C4-2B (cell line): ENCODE data around the gene MYO1E.

ENCODE experiments used
- ZFX ChIP-seq: fragments of 450-650 bp; IDR thresholded peaks from 2 replicates; pipeline ENCODE4 v1.6.1; 2017
- TF ChIP-seq, protein P1 (sequence below): fragments of 450-650 bp; conservative IDR thresholded peaks from 2 replicates; pipeline ENCODE4 v1.5.1; 2017; ENCODE audit warnings: mild to moderate bottlenecking

DNA sequence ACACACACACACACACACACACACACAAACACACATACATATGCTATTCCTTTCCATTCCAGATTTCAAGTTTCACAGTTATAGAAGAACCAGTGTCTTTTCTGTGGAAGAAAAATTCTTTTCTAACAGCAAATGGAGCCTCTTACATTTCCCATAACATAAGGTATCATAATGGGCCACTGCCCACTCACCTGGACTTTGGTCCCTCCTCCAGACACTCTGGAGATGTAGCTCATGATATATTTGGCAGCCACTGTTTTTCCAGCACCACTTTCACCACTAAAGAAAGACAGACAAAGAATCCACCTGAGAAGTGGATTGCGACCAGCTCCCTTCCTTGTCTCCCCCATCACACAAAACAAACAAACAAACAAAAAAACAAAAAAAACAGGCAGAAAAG lies 136.3 kb downstream of the MYO1E start:
- TF ChIP-seq, protein P1, sequence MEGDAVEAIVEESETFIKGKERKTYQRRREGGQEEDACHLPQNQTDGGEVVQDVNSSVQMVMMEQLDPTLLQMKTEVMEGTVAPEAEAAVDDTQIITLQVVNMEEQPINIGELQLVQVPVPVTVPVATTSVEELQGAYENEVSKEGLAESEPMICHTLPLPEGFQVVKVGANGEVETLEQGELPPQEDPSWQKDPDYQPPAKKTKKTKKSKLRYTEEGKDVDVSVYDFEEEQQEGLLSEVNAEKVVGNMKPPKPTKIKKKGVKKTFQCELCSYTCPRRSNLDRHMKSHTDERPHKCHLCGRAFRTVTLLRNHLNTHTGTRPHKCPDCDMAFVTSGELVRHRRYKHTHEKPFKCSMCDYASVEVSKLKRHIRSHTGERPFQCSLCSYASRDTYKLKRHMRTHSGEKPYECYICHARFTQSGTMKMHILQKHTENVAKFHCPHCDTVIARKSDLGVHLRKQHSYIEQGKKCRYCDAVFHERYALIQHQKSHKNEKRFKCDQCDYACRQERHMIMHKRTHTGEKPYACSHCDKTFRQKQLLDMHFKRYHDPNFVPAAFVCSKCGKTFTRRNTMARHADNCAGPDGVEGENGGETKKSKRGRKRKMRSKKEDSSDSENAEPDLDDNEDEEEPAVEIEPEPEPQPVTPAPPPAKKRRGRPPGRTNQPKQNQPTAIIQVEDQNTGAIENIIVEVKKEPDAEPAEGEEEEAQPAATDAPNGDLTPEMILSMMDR: no peak
- TF ChIP-seq ZFX: no peak
